CD4-positive, alpha-beta memory T cell (primary cell): ENCODE data around the gene HNRNPH1. TPM values are rescaled to one million over a fixed set of nuclear protein-coding genes. Genes with fewer than 3 reads are reported as not detected.
"Not testable (repeated sequence)": the region's sequence is repeated elsewhere in the genome, so short reads cannot be mapped to it uniquely, and the experiment has no call there.

Experiments used
- CTCF ChIA-PET: fragments of 350-600 bp; sonication (Branson Sonifier 250); formaldehyde crosslinking; loops from one replicate; lab custom pipeline; 2021; ENCODE audit warnings: inconsistent platforms; ENCODE audit not compliant: partially characterized antibody; lab: Charles Lee
- POLR2A ChIA-PET: fragments of 350-600 bp; sonication (Branson Sonifier 250); formaldehyde crosslinking; loops from one replicate; lab custom pipeline; 2021; ENCODE audit not compliant: partially characterized antibody; lab: Charles Lee
- DNase-seq, 5 donors: peaks; one replicate each; pipeline versions ENCODE4 v3.0.0 to v3.0.0-alpha.2; 2020 to 2022; ENCODE audit warnings: mixed read lengths in 1 of 5
- H3K27ac ChIP-seq: one replicate; pipeline ENCODE4 v1.7.0; 2013; ENCODE audit warnings: low read depth, low read length
- H3K27me3 ChIP-seq: 2 replicates; pipeline ENCODE4 v1.7.0; 2013; ENCODE audit warnings: mild to moderate bottlenecking, low read length, moderate library complexity; ENCODE audit not compliant: insufficient read depth
- H3K36me3 ChIP-seq: 2 replicates; pipeline ENCODE4 v1.7.0; 2013; ENCODE audit warnings: mild to moderate bottlenecking, low read length, moderate library complexity; ENCODE audit not compliant: insufficient read depth
- H3K4me1 ChIP-seq: 2 replicates; pipeline ENCODE4 v1.7.0; 2013; ENCODE audit warnings: mild to moderate bottlenecking, low read length, moderate library complexity; ENCODE audit not compliant: insufficient read depth
- H3K4me3 ChIP-seq, 2 donors: one replicate each; pipeline ENCODE4 v1.7.0; 2013; ENCODE audit warnings: low read length in 2 of 2, mild to moderate bottlenecking in 1 of 2
- H3K9me3 ChIP-seq, 2 donors: one replicate each; pipeline ENCODE4 v1.7.0; 2013; ENCODE audit warnings: low read length in 2 of 2, control low read depth in 1 of 2; ENCODE audit not compliant: control insufficient read depth in 1 of 2
- H3K27ac Mint-ChIP-seq, 7 donors: one replicate each; pipeline ENCODE4 v1.8.0; 2020 to 2021; ENCODE audit warnings: mixed read lengths in 7 of 7, mild to moderate bottlenecking in 6 of 7, inconsistent platforms in 3 of 7, moderate library complexity in 3 of 7
- H3K27me3 Mint-ChIP-seq, 2 donors: one replicate each; pipeline ENCODE4 v1.8.0; 2020 to 2021; ENCODE audit warnings: mixed read lengths in 2 of 2
- H3K36me3 Mint-ChIP-seq, 2 donors: one replicate each; pipeline ENCODE4 v1.8.0; 2020 to 2021; ENCODE audit warnings: mixed read lengths in 2 of 2, inconsistent platforms in 1 of 2, mild to moderate bottlenecking in 1 of 2
- H3K4me1 Mint-ChIP-seq, 4 donors: one replicate each; pipeline ENCODE4 v1.8.0; 2020 to 2021; ENCODE audit warnings: mixed read lengths in 4 of 4, mild to moderate bottlenecking in 1 of 4
- H3K4me3 Mint-ChIP-seq, 8 donors: one replicate each; pipeline ENCODE4 v1.8.0; 2020 to 2021; ENCODE audit warnings: mixed read lengths in 8 of 8, mild to moderate bottlenecking in 7 of 8, moderate library complexity in 6 of 8, inconsistent platforms in 3 of 8
- H3K9me3 Mint-ChIP-seq, 8 donors: one replicate each; pipeline ENCODE4 v1.8.0; 2020 to 2021; ENCODE audit warnings: mixed read lengths in 8 of 8, mild to moderate bottlenecking in 5 of 8, inconsistent platforms in 3 of 8, moderate library complexity in 1 of 8
- intact Hi-C: fragments of 100-400 bp; cut with micrococcal nuclease; formaldehyde crosslinking; loops from one replicate; pipeline ENCODE4 v1.15.1; 2023
- polyA plus RNA-seq, 2 donors: library from polyadenylated mRNA; unstranded; fragments of 300-500 nt; fragmentation: Illumina TruSeq; gene quantifications; one replicate each; pipeline ENCODE4 v1.2.3, GENCODE V29; 2021
- total RNA-seq, 2 experiments: library from RNA; stranded (reverse); gene quantifications; one replicate each; pipeline ENCODE4 v1.2.3, GENCODE V29; 2021

HNRNPH1 gene, protein sequence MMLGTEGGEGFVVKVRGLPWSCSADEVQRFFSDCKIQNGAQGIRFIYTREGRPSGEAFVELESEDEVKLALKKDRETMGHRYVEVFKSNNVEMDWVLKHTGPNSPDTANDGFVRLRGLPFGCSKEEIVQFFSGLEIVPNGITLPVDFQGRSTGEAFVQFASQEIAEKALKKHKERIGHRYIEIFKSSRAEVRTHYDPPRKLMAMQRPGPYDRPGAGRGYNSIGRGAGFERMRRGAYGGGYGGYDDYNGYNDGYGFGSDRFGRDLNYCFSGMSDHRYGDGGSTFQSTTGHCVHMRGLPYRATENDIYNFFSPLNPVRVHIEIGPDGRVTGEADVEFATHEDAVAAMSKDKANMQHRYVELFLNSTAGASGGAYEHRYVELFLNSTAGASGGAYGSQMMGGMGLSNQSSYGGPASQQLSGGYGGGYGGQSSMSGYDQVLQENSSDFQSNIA
- total RNA-seq (1,000 to 10,000 TPM; 1,611 to 1,625 TPM), polyA plus RNA-seq (100 to 1,000 TPM in 1 of 2 donors, 10 to 100 TPM in 1; 46.5 to 116 TPM)

- Mint-ChIP-seq H3K9me3 (peaks cover 0 to 25% (median 0%) of the 10 kb centered on the region in 8 donors), H3K36me3 (peaks cover 36 to 53% of the 10 kb centered on the region in 2 donors), H3K27ac (peak within 1 kb of the TSS; percentile 99 to 100 (median 99)), H3K4me3 (peak within 1 kb of the TSS; percentile 91 to 99 (median 98)), H3K27me3 (peaks cover 0 to 6% of the 10 kb centered on the region in 2 donors), H3K4me1 (peaks cover 36 to 67% (median 44%) of the 10 kb centered on the region in 4 donors)
- POLR2A ChIA-PET = interaction anchor here (0.7 to 10.5 kb wide), 43 partner anchors 9 to 1638 kb away, joined by 3 to 313 read pairs (median 4); partner anchors contain the start of genes CANX, CBY3, HNRNPAB and LTC4S
- intact Hi-C loops = loop anchor here (1.0 to 10.0 kb wide), 7 partner anchors 55 to 996 kb away; partner anchors contain the start of genes CANX, CLK4, MAML1 and RUFY1
- Histone ChIP-seq H3K36me3 (peaks cover 41% of the 10 kb centered on the region), H3K4me3 (peak within 1 kb of the TSS; percentile 80 to 95), H3K27me3 (no peaks in the 10 kb centered on the region), H3K4me1 (peaks cover 53% of the 10 kb centered on the region), H3K27ac (peak within 1 kb of the TSS; percentile 96), H3K9me3 (no peaks in the 10 kb centered on the region)
- DNase-seq = peak; percentile 98 to 99 (median 99)
- CTCF ChIA-PET = interaction anchor here (0.8 to 5.8 kb wide), 10 partner anchors 10 to 183 kb away, joined by 3 to 63 read pairs (median 6); partner anchors contain the start of gene MAML1
These were observed at the start of gene HNRNPH1 for GRCh38 chr5:179623003-179623905. Gene HNRNPH1 (minus strand): TSS chr5:179623671. CDS start chr5:179623133, 538 bp downstream.

- Histone ChIP-seq H3K27ac (no peak overlapping the region), H3K36me3 (no peaks in the 10 kb centered on the region), H3K4me3 (no peak overlapping the region), H3K4me1 (no peaks in the 10 kb centered on the region), H3K9me3 (no peaks in the 10 kb centered on the region), H3K27me3 (no peaks in the 10 kb centered on the region)
- CTCF ChIA-PET = interaction anchor here (1.1 kb wide), 1 partner anchor 55 kb away, joined by 4 read pairs; no protein-coding TSS in a partner anchor
- no peaks in the 10 kb centered on the region for H3K4me1 Mint-ChIP-seq
- H3K9me3 Mint-ChIP-seq = no peaks in the 10 kb centered on the region
- peaks cover 0 to 2% of the 10 kb centered on the region in 2 donors for H3K27me3 Mint-ChIP-seq
- intact Hi-C loops = no loop called here
- peak; percentile 38 to 53 (median 40) for DNase-seq
- no peak overlapping the region for H3K27ac Mint-ChIP-seq
- no peaks in the 10 kb centered on the region for H3K36me3 Mint-ChIP-seq
- H3K4me3 Mint-ChIP-seq = no peak overlapping the region
- POLR2A ChIA-PET = interaction anchor here (0.6 to 1.2 kb wide), 2 partner anchors 10 to 42 kb away, joined by 3 to 6 read pairs; no protein-coding TSS in a partner anchor
These were observed 44.9 kb upstream of the HNRNPH1 start for GRCh38 chr5:179668391-179668790.

DNA sequence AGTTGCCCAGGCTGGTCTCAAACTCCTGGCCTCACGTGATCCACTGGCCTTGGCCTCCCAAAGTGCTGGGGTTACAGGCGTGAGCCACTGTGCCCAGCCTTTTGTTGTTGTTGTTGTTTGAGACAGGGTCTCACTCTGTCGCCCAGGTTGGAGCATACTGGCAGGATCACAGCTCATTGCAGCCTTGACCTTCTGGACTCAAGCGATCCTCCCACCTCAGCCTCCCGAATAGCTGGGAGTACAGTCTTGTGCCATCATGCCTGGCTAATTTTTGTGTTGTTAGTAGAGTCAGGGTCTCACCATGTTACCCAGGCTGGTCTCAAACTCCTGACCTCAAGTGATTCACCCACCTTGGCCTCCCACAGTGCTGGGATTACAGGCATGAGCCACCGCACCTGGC is 38.2 kb upstream of the HNRNPH1 start:
- H3K27ac ChIP-seq, H3K27me3 Mint-ChIP-seq, H3K36me3 Mint-ChIP-seq, H3K27me3 ChIP-seq, H3K36me3 ChIP-seq, H3K4me1 Mint-ChIP-seq, H3K9me3 ChIP-seq, H3K4me3 ChIP-seq, H3K4me1 ChIP-seq, H3K27ac Mint-ChIP-seq, CTCF ChIA-PET, H3K9me3 Mint-ChIP-seq, H3K4me3 Mint-ChIP-seq, DNase-seq, intact Hi-C loops: not testable (repeated sequence)
- POLR2A ChIA-PET = interaction anchor here (2.2 kb wide), 1 partner anchor 38 kb away, joined by 9 read pairs; the partner anchor contains the start of gene HNRNPH1

- Mint-ChIP-seq H3K27ac (peak overlapping the region in 2 of 7 donors; percentile 17 to 65), H3K4me3 (peak overlapping the region; percentile 30 to 84 (median 77))
- POLR2A ChIA-PET, H3K9me3 Mint-ChIP-seq, H3K36me3 Mint-ChIP-seq, H3K27me3 Mint-ChIP-seq, H3K27me3 ChIP-seq, H3K27ac ChIP-seq, H3K4me1 Mint-ChIP-seq, H3K36me3 ChIP-seq, H3K4me1 ChIP-seq, intact Hi-C loops, H3K9me3 ChIP-seq: not testable (repeated sequence)
- H3K4me3 ChIP-seq = peak overlapping the region in 1 of 2 donors; percentile 6
- CTCF ChIA-PET = interaction anchor here (0.6 kb wide), 1 partner anchor 12 kb away, joined by 4 read pairs; no protein-coding TSS in a partner anchor
- DNase-seq = peak in 2 of 5 donors; percentile 9 to 11
These were observed 34.8 kb upstream of the HNRNPH1 start for GRCh38 chr5:179658179-179658856.

DNA sequence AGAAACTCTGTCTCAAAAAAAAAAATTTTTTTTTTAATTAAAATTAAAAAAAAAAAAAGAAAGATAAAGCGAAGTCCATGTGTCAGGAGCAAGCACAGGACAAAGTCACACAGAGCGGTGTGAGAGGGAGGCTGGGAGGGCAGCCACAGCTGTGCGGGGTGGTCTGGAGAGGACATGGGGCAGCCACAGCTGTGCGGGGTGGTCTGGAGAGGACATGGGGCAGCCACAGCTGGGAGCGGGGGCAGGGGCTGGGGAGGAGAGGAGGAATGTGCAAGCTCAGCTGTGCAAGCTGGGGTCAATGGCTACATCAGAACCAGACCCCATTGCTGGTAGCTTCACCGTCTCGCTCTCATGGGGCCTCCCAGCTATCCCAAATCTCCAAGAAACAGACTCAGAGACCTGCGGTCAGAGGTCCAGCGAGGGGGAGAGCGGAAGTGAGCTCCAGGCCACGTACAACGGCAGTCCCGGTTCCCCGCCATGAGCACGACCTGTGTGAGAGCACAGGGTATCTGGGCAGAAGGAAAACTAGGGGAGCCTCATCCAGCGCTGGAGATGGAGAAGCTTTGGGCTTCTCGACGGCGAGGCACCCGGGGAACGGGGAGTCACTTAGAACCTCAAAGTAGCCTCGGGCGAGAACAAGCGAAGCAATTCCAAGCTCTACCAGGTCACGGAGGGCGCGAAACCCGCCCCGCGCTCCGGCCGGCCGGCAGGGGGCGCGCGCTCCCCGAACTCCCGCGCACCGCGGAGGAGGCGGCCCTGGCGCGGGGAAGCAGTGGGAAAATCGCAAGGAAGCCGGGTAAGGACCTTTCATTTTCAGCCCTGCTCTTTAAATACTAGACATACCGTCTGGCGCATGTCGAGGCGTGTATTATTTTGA is 34.1 kb upstream of the HNRNPH1 start:
- H3K36me3 Mint-ChIP-seq, H3K9me3 Mint-ChIP-seq, CTCF ChIA-PET, H3K27me3 Mint-ChIP-seq, POLR2A ChIA-PET, H3K4me3 ChIP-seq, H3K4me1 Mint-ChIP-seq, H3K27ac Mint-ChIP-seq, intact Hi-C loops, H3K27me3 ChIP-seq, H3K36me3 ChIP-seq, H3K9me3 ChIP-seq, H3K27ac ChIP-seq, H3K4me1 ChIP-seq: not testable (repeated sequence)
- DNase-seq = peak in 3 of 5 donors; percentile 7 to 34 (median 20)
- peak overlapping the region in 4 of 8 donors; percentile 75 to 84 (median 80) for H3K4me3 Mint-ChIP-seq

DNA sequence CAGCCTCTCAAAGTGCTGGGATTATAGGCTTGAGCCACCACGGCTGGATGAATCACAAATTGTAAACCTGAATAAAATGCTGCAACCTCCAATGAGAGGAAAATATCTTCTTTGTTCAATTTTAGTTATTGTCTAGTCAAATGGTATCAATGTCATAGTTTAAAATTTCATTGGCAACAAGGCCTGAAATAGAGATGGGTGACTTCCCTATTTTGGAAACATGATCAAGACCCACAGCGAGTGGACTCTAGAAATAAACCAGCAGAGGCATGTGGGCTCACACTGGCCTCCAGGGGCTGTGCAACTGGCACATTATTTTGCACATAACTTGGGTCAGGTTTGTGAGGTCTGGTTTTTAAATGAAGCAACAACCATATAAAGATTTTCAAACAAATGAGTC is 29.7 kb upstream of the HNRNPH1 start:
- H3K27me3 Mint-ChIP-seq, H3K9me3 Mint-ChIP-seq, H3K27ac ChIP-seq, H3K4me3 ChIP-seq, H3K4me3 Mint-ChIP-seq, H3K27ac Mint-ChIP-seq, DNase-seq, H3K9me3 ChIP-seq, POLR2A ChIA-PET, H3K4me1 ChIP-seq, H3K36me3 Mint-ChIP-seq, intact Hi-C loops, H3K4me1 Mint-ChIP-seq, CTCF ChIA-PET, H3K27me3 ChIP-seq, H3K36me3 ChIP-seq: not testable (repeated sequence)
